Tibial artery (tissue), 4 donors: Measurements from ENCODE around the gene ADIRF.
"Not testable (repeated sequence)": the region's sequence is repeated elsewhere in the genome, so short reads cannot be mapped to it uniquely, and the experiment has no call there.

Source experiments
- DNase-seq, 2 donors: peaks; one replicate each; pipeline ENCODE4 v3.0.0-alpha.2; 2019
- H3K27ac ChIP-seq, 2 donors: fragments of 200-600 bp; sonication (generic) in 1 of 2; 1 replicate in 1 of 2; 2 replicates in 1 of 2; pipeline ENCODE4 v1.5.1; 2018 to 2019; ENCODE audit warnings: mild to moderate bottlenecking in 1 of 2
- H3K27me3 ChIP-seq, 2 donors: fragments of 200-600 bp; sonication (generic) in 1 of 2; one replicate each; pipeline versions ENCODE4 v1.5.1 to v1.6.0; 2016 to 2019
- H3K36me3 ChIP-seq, 3 donors: fragments of 200-600 bp; sonication (generic) in 2 of 3; one replicate each; pipeline ENCODE4 v1.5.1; 2016 to 2019; ENCODE audit warnings: mild to moderate bottlenecking in 2 of 3
- H3K4me1 ChIP-seq, 4 donors: fragments of 200-600 bp; sonication (generic) in 2 of 4; 1 replicate in 3 of 4; 2 replicates in 1 of 4; pipeline ENCODE4 v1.5.1; 2016 to 2019
- H3K4me3 ChIP-seq, 2 donors: fragments of 200-600 bp; sonication (generic) in 1 of 2; 1 replicate in 1 of 2; 2 replicates in 1 of 2; pipeline ENCODE4 v1.5.1; 2018 to 2019; ENCODE audit warnings: mild to moderate bottlenecking in 2 of 2
- H3K9me3 ChIP-seq, 3 donors: fragments of 200-600 bp; sonication (generic) in 1 of 3; one replicate each; pipeline ENCODE4 v1.5.1; 2016 to 2019
- CTCF ChIP-seq, 2 experiments: fragments of 200-600 bp in 1 of 2; fragments of 450-650 bp in 1 of 2; IDR thresholded peaks; one replicate each; pipeline ENCODE4 v1.5.1; 2017 to 2019; ENCODE audit warnings: antibody characterized with exemption in 2 of 2, mild to moderate bottlenecking in 1 of 2, moderate library complexity in 1 of 2
- intact Hi-C: fragments of 100-400 bp; cut with DNase I; formaldehyde crosslinking; loops from one replicate; pipeline ENCODE4 v1.15.0; 2023; ENCODE audit warnings: low total_unique reads

ADIRF gene

GRCh38 chr10:86974484-86974883, 6.2 kb downstream of the ADIRF start:
- Histone ChIP-seq H3K27ac (peak overlapping the region; percentile 99 to 100), H3K27me3 (no peaks in the 10 kb centered on the region), H3K9me3 (no peaks in the 10 kb centered on the region), H3K36me3 (peaks cover 0 to 4% (median 0%) of the 10 kb centered on the region in 3 donors), H3K4me1 (peaks cover under 1 to 75% (median 33%) of the 10 kb centered on the region in 4 donors), H3K4me3 (no peak overlapping the region)
- intact Hi-C loops, result no loop called here
- TF ChIP-seq CTCF (IDR thresholded peaks at IDR 0.05), result no peak
- DNase-seq, result no peak

- no peaks in the 10 kb centered on the region for H3K27me3 ChIP-seq
- intact Hi-C loops, result no loop called here
- no peak for DNase-seq
- no peak overlapping the region for H3K4me3 ChIP-seq
- peak overlapping the region; percentile 16 to 100 for H3K27ac ChIP-seq
- TF ChIP-seq CTCF (IDR thresholded peaks at IDR 0.05), result no peak
- H3K36me3 ChIP-seq, result peaks cover 0 to 4% (median 0%) of the 10 kb centered on the region in 3 donors
- no peaks in the 10 kb centered on the region for H3K9me3 ChIP-seq
- peaks cover 3 to 95% (median 44%) of the 10 kb centered on the region in 4 donors for H3K4me1 ChIP-seq
These were observed 8.2 kb downstream of the ADIRF start for GRCh38 chr10:86976362-86977056.

- H3K4me3 ChIP-seq, H3K36me3 ChIP-seq, DNase-seq, intact Hi-C loops, H3K9me3 ChIP-seq, H3K27me3 ChIP-seq: not testable (repeated sequence)
- Histone ChIP-seq H3K27ac (peak overlapping the region; percentile 90 to 100), H3K4me1 (peaks cover 3 to 83% (median 29%) of the 10 kb centered on the region in 4 donors)
These were observed 10.2 kb downstream of the ADIRF start for GRCh38 chr10:86978457-86978856.

- intact Hi-C loops, result no loop called here
- Histone ChIP-seq H3K4me3 (no peak overlapping the region), H3K27ac (peak overlapping the region; percentile 90 to 100), H3K36me3 (peaks cover 0 to 2% (median 2%) of the 10 kb centered on the region in 3 donors), H3K4me1 (peaks cover 3 to 75% (median 27%) of the 10 kb centered on the region in 4 donors), H3K9me3 (no peaks in the 10 kb centered on the region), H3K27me3 (no peaks in the 10 kb centered on the region)
- no peak for TF ChIP-seq CTCF (IDR thresholded peaks at IDR 0.05)
- no peak for DNase-seq
These were observed 11.1 kb downstream of the ADIRF start for GRCh38 chr10:86979296-86979818.

GRCh38 chr10:86979977-86980448, 11.7 kb downstream of the ADIRF start:
- Histone ChIP-seq H3K27me3 (no peaks in the 10 kb centered on the region), H3K27ac (peak overlapping the region; percentile 90 to 100), H3K36me3 (peaks cover 4 to 7% (median 6%) of the 10 kb centered on the region in 3 donors), H3K4me1 (peaks cover 3 to 69% (median 27%) of the 10 kb centered on the region in 4 donors), H3K4me3 (peak overlapping the region in 1 of 2 donors; percentile 6), H3K9me3 (no peaks in the 10 kb centered on the region)
- no peak for TF ChIP-seq CTCF (IDR thresholded peaks at IDR 0.05)
- intact Hi-C loops, result no loop called here
- DNase-seq, result peak in 1 of 2 donors; percentile 93

GRCh38 chr10:86981020-86981419, 12.7 kb downstream of the ADIRF start:
- H3K4me3 ChIP-seq, intact Hi-C loops, H3K27me3 ChIP-seq, H3K36me3 ChIP-seq, H3K9me3 ChIP-seq: not testable (repeated sequence)
- Histone ChIP-seq H3K27ac (peak overlapping the region; percentile 90 to 100), H3K4me1 (peaks cover 3 to 61% (median 25%) of the 10 kb centered on the region in 4 donors)
- peak in 1 of 2 donors; percentile 78 for DNase-seq
